ENCODE measurements around the gene KCNJ6.

KCNJ6 gene

DNA sequence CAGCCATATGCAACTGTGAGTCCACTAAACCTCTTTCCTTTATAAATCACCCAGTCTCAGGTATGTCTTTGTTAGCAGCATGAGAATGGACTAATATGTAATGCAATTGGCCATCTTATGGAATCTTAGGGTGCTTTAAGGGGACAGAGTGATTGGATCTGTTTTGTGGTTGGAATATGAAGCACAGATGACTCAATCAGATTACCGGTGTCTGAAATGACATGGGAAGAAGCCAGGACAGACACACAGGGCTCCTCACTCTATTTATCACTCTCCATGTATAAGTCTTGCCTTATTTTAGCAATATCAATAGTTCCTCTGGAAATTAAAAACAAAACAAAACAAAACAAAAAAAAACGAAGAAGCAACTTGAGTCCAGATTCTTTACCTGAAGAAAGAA is 12.9 kb downstream of the KCNJ6 start:
- no peak for DNase-seq (ENCODE audit: low read depth)
- H3K4me3 ChIP-seq (ENCODE audit: low read depth, low read length), result no peak overlapping the region
- TF ChIP-seq, protein P1, sequence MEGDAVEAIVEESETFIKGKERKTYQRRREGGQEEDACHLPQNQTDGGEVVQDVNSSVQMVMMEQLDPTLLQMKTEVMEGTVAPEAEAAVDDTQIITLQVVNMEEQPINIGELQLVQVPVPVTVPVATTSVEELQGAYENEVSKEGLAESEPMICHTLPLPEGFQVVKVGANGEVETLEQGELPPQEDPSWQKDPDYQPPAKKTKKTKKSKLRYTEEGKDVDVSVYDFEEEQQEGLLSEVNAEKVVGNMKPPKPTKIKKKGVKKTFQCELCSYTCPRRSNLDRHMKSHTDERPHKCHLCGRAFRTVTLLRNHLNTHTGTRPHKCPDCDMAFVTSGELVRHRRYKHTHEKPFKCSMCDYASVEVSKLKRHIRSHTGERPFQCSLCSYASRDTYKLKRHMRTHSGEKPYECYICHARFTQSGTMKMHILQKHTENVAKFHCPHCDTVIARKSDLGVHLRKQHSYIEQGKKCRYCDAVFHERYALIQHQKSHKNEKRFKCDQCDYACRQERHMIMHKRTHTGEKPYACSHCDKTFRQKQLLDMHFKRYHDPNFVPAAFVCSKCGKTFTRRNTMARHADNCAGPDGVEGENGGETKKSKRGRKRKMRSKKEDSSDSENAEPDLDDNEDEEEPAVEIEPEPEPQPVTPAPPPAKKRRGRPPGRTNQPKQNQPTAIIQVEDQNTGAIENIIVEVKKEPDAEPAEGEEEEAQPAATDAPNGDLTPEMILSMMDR (IDR thresholded peaks at IDR 0.05; ENCODE audit: low read depth, low read length), result no peak
- TF ChIP-seq, protein P2, sequence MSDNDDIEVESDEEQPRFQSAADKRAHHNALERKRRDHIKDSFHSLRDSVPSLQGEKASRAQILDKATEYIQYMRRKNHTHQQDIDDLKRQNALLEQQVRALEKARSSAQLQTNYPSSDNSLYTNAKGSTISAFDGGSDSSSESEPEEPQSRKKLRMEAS (IDR thresholded peaks at IDR 0.05; ENCODE audit: low read depth, low read length), result no peak
- TF ChIP-seq POLR2A (IDR thresholded peaks at IDR 0.05; ENCODE audit: extremely low read depth, insufficient read length) (no peak), MYC (IDR thresholded peaks at IDR 0.05; ENCODE audit: low read depth, low read length) (no peak)

DNA sequence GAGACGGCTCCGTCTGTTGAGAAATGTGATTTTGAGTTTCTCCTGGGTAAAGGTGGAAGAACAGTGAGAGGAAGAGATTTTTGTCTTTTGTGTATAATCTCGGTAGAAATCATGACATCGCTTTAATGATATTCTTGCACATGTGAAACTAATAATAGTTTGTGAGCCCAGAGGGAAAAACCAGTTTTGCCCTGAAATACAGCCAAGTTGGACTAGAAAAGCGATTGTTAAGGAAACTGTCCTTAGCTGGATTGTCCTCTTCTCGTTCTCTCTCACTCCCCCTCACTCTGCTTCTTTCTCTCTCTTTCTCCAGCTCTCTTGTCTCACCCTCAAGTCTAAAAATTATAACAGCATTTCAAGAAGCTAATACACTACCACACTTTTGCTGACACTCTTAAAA is 17.1 kb downstream of the KCNJ6 start:
- DNase-seq (ENCODE audit: low read depth), result no peak
- TF ChIP-seq, protein P1 (IDR thresholded peaks at IDR 0.05; ENCODE audit: low read depth, low read length), result no peak
- TF ChIP-seq POLR2A (IDR thresholded peaks at IDR 0.05; ENCODE audit: extremely low read depth, insufficient read length), result no peak
- TF ChIP-seq MYC (IDR thresholded peaks at IDR 0.05; ENCODE audit: low read depth, low read length), result no peak
- TF ChIP-seq, protein P2 (IDR thresholded peaks at IDR 0.05; ENCODE audit: low read depth, low read length), result no peak

DNA sequence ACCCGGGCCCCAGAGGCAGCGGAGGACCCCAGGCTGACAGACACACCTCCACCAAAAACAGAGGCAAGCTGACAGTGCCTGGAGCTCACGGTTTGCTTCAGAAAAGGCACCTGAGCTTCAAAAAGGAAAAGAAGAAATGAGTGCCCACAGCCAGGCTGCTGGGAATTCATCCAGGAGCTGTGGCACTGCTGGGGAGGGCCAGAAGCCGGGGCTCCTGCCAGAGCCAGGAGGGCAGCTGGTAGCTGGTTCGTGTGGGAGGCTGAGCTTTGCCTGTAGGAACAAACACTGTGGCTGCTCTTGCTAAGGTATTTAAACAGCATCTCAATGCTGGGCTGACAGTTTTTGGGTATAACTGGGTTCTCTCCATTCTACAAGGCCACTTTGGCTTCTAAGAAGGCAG is 19.5 kb downstream of the KCNJ6 start:
- no peak overlapping the region for H3K4me3 ChIP-seq (ENCODE audit: low read depth, low read length)
- no peak for TF ChIP-seq POLR2A (IDR thresholded peaks at IDR 0.05; ENCODE audit: extremely low read depth, insufficient read length)
- TF ChIP-seq, protein P1 (IDR thresholded peaks at IDR 0.05; ENCODE audit: low read depth, low read length), result no peak
- no peak for TF ChIP-seq MYC (IDR thresholded peaks at IDR 0.05; ENCODE audit: low read depth, low read length)
- TF ChIP-seq, protein P2 (IDR thresholded peaks at IDR 0.05; ENCODE audit: low read depth, low read length), result no peak
- no peak for DNase-seq (ENCODE audit: low read depth)

More for the DNA sequence above, 17.1 kb downstream of the KCNJ6 start:
- no peak overlapping the region for H3K4me3 ChIP-seq (ENCODE audit: low read depth, low read length)

DNA sequence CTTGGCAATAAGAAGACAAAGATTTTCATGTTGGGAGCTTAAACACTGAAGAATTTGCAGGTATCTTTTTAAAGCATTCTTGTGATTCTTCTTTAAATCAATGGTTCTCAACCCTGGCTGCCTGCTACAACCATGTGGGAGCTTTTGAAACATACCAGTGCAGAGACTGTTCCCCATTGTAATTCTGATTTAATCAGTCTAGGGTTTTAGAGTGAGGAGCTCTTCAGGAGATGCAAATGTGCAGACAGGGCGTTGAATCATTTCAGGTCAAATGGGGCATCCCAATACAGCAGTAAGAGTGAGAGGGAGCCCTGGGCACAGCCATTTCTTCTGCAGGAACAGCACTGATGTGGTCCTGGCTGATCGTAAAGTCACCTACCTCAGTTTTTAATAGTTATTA is 24.3 kb downstream of the KCNJ6 start:
- TF ChIP-seq MYC (IDR thresholded peaks at IDR 0.05; ENCODE audit: low read depth, low read length) (no peak), POLR2A (IDR thresholded peaks at IDR 0.05; ENCODE audit: extremely low read depth, insufficient read length) (no peak)
- TF ChIP-seq, protein P1 (IDR thresholded peaks at IDR 0.05; ENCODE audit: low read depth, low read length), result no peak
- TF ChIP-seq, protein P2 (IDR thresholded peaks at IDR 0.05; ENCODE audit: low read depth, low read length), result no peak
- no peak for DNase-seq (ENCODE audit: low read depth)
- H3K4me3 ChIP-seq (ENCODE audit: low read depth, low read length), result no peak overlapping the region

DNA sequence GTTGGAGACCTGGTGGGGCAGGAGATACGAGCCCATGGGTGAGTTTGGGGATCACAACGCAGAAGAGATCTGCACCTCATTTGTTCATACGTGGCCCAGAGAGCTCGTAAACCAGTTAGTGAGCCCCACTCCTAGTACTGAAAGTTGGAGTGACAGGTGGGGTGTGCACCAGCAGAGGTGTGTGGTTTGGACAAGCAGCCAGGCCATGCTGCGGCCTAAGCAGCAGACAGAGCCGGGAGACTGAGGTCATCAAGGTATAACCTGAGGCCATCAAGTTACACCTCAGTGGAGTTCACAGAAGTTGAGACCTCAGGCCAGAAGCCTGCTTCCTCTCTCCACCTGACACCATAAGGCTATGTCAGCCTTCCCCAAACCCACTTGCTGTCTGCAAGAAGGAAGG is 27.6 kb downstream of the KCNJ6 start:
- no peak overlapping the region for H3K4me3 ChIP-seq (ENCODE audit: low read depth, low read length)
- TF ChIP-seq, protein P2 (IDR thresholded peaks at IDR 0.05; ENCODE audit: low read depth, low read length), result no peak
- DNase-seq (ENCODE audit: low read depth), result no peak

DNA sequence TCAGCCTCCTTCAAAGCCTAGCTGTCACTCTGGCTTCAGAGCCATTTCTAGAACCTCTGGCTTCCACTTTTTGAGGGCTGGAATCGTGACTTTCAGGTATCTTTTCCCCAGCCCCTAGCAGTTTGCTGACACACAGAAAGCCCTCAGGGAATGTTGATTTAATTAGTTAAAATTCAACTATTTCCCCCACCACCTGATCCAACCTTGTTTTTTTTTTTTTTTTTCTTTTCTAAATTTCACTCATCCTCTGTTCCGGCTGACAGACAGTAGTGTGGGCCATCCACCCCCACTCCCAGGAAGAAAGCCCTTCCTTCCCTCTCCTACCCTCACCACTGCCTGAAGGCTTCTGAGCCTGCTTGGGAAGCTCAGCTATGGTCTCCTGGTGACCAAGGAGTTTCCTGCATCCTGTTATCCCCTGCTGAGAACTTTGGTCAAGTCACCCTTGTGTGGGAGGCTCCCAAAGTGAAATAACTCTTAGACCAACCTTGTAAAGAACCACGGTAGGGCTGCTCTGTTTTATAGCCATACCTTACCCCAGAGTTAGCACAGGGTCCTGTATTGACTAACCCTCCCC is 29.4 kb downstream of the KCNJ6 start:
- DNase-seq (ENCODE audit: low read depth), result no peak
- TF ChIP-seq POLR2A (IDR thresholded peaks at IDR 0.05; ENCODE audit: extremely low read depth, insufficient read length), result no peak
- TF ChIP-seq, protein P1 (IDR thresholded peaks at IDR 0.05; ENCODE audit: low read depth, low read length), result no peak
- TF ChIP-seq, protein P2 (IDR thresholded peaks at IDR 0.05; ENCODE audit: low read depth, low read length), result no peak
- no peak overlapping the region for H3K4me3 ChIP-seq (ENCODE audit: low read depth, low read length)
